GM21717 (cell line): ENCODE data around the gene DHRSX.
"Not testable (repeated sequence)": the region's sequence is repeated elsewhere in the genome, so short reads cannot be mapped to it uniquely, and the experiment has no call there.

Experiments
- ATAC-seq: cut with Tn5 transposase; IDR thresholded peaks from one replicate; pipeline ENCODE4 v1.9.1; 2021; ENCODE audit warnings: mild to moderate bottlenecking, moderate library complexity; ENCODE audit not compliant: unreplicated experiment

The DHRSX gene

GRCh38 chrX:2479420-2479780 is 21.4 kb downstream of the DHRSX start:
- no peak for ATAC-seq

GRCh38 chrX:2478546-2479419 is 22.0 kb downstream of the DHRSX start:
- no peak for ATAC-seq

GRCh38 chrX:2477313-2477712 is 23.5 kb downstream of the DHRSX start:
- ATAC-seq, result not testable (repeated sequence)

- no peak for ATAC-seq
Observed at GRCh38 chrX:2474963-2475726, 25.6 kb downstream of the DHRSX start.

- no peak for ATAC-seq
Observed at GRCh38 chrX:2474280-2474962, 26.4 kb downstream of the DHRSX start.

- ATAC-seq, result not testable (repeated sequence)
Observed at GRCh38 chrX:2473064-2473463, 27.7 kb downstream of the DHRSX start.

- no peak for ATAC-seq
Observed at GRCh38 chrX:2471641-2472040, 29.1 kb downstream of the DHRSX start.

GRCh38 chrX:2471126-2471525 is 29.6 kb downstream of the DHRSX start:
- ATAC-seq, result not testable (repeated sequence)

GRCh38 chrX:2469852-2470251 is 30.9 kb downstream of the DHRSX start:
- not testable (repeated sequence) for ATAC-seq

GRCh38 chrX:2469196-2469685 is 31.5 kb downstream of the DHRSX start:
- ATAC-seq, result no peak

- ATAC-seq, result no peak
Observed at GRCh38 chrX:2468261-2469195, 32.2 kb downstream of the DHRSX start.

- no peak for ATAC-seq
Observed at GRCh38 chrX:2466876-2467656, 33.7 kb downstream of the DHRSX start.

GRCh38 chrX:2464677-2465166 is 36.1 kb downstream of the DHRSX start:
- ATAC-seq, result no peak

- no peak for ATAC-seq
Observed at GRCh38 chrX:2463973-2464676, 36.7 kb downstream of the DHRSX start.

GRCh38 chrX:2463481-2463880 is 37.3 kb downstream of the DHRSX start:
- ATAC-seq, result not testable (repeated sequence)

- ATAC-seq, result no peak
Observed at GRCh38 chrX:2462780-2463179, 38.0 kb downstream of the DHRSX start.

GRCh38 chrX:2462074-2462473 is 38.7 kb downstream of the DHRSX start:
- ATAC-seq, result no peak

- ATAC-seq, result no peak
Observed at GRCh38 chrX:2461711-2462016, 39.1 kb downstream of the DHRSX start.
